Measurements from ENCODE around the gene TAS2R9.
"Not testable (repeated sequence)": the region's sequence is repeated elsewhere in the genome, so short reads cannot be mapped to it uniquely, and the experiment has no call there.

Gene TAS2R9

DNA sequence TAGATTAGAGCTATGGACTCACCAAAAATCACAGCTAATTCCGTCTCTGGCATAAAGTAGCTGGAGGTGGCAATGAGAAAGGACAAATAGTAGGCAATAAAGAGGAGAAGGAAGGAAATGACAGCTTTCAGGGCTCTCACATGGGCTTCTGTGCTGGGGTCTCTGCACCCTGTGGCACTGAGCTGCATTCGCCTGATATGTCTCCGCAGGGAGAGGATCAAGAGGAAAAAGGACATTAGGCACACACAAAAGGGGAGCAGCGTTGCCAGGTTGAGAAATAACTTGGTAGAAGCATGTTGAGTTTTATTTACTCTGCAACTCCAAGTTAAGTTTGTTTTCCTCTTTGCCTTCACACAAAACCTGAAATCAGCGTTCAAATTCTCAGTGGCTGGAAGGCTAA is 8.2 kb downstream of the TAS2R9 start:
- DNase-seq (ENCODE audit: low spot score in 2 of 2) = no peak
- no peak for ATAC-seq (ENCODE audit: low read depth)
- Mint-ChIP-seq H3K27me3 (peaks cover 9% of the 10 kb centered on the region), H3K4me1 (no peaks in the 10 kb centered on the region), H3K9me3 (no peaks in the 10 kb centered on the region), H3K4me3 (no peak overlapping the region), H3K36me3 (no peaks in the 10 kb centered on the region), H3K27ac (no peak overlapping the region)

DNA sequence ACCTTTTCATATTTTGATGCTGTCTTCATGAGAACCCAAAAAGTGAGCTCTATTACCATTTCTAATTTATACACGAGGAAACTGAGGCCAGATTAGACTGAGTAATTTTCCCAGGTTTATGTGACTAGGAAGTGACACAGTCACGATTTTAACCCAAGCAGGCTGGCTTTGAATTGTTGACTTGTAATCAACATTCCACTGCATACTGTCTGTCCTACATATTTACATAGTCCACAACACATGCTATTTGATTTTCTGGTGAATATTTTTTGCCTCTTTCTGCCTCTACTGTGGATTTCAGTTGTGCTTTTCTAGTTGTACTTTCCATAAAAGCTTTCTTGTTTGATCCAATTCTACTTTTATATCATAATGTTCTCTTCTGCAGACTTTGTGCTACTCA is 15.7 kb downstream of the TAS2R9 start:
- DNase-seq (ENCODE audit: low spot score in 2 of 2) = no peak
- Mint-ChIP-seq H3K27me3 (peaks cover 9% of the 10 kb centered on the region), H3K36me3 (no peaks in the 10 kb centered on the region), H3K4me1 (no peaks in the 10 kb centered on the region), H3K27ac (no peak overlapping the region), H3K4me3 (no peak overlapping the region), H3K9me3 (peaks cover 5% of the 10 kb centered on the region)
- no peak for ATAC-seq (ENCODE audit: low read depth)

DNA sequence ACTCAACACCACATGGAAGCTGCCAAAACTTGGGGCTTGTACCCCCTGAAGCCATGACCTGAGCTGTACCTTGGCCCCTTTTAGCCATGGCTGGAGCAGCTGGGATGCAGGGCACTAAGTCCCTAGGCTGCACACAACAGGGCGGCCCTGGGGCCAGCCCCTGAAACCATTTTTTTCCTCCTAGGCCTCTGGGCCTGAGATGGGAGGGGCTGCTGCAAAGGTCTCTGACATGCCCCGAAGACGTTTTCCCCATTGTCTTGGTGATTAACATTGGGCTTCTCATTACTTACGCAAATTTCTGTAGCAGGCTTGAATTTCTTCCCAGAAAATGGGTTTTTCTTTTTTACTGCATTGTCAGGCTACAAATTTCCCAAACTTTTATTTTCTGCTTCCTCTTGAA is 18.2 kb downstream of the TAS2R9 start:
- ATAC-seq (ENCODE audit: low read depth); H3K9me3 Mint-ChIP-seq; H3K4me3 Mint-ChIP-seq; H3K36me3 Mint-ChIP-seq; H3K27me3 Mint-ChIP-seq; H3K27ac Mint-ChIP-seq; DNase-seq (ENCODE audit: low spot score in 2 of 2); H3K4me1 Mint-ChIP-seq: not testable (repeated sequence)

- DNase-seq (ENCODE audit: low spot score in 2 of 2) (no peak), ATAC-seq (ENCODE audit: low read depth) (no peak)
- Mint-ChIP-seq H3K27ac (no peak overlapping the region), H3K4me3 (no peak overlapping the region), H3K27me3 (peaks cover 3% of the 10 kb centered on the region), H3K4me1 (no peaks in the 10 kb centered on the region), H3K36me3 (no peaks in the 10 kb centered on the region), H3K9me3 (no peaks in the 10 kb centered on the region)
Observed at GRCh38 chr12:10783252-10783651, 26.7 kb downstream of the TAS2R9 start.

- H3K9me3 Mint-ChIP-seq = no peaks in the 10 kb centered on the region
- ATAC-seq (ENCODE audit: low read depth) (no peak), DNase-seq (ENCODE audit: low spot score in 2 of 2) (no peak)
- H3K27me3 Mint-ChIP-seq = peaks cover 7% of the 10 kb centered on the region
- H3K4me1 Mint-ChIP-seq = no peaks in the 10 kb centered on the region
- no peak overlapping the region for H3K27ac Mint-ChIP-seq
- no peaks in the 10 kb centered on the region for H3K36me3 Mint-ChIP-seq
- H3K4me3 Mint-ChIP-seq = no peak overlapping the region
Observed at GRCh38 chr12:10779103-10779502, 30.9 kb downstream of the TAS2R9 start.

- no peaks in the 10 kb centered on the region for H3K4me1 Mint-ChIP-seq
- DNase-seq (ENCODE audit: low spot score in 2 of 2) = peak in 1 of 2 donors; percentile 26
- H3K27me3 Mint-ChIP-seq = peaks cover 15% of the 10 kb centered on the region
- H3K9me3 Mint-ChIP-seq = no peaks in the 10 kb centered on the region
- H3K36me3 Mint-ChIP-seq = no peaks in the 10 kb centered on the region
- ATAC-seq (ENCODE audit: low read depth) = peak; percentile 48
- H3K27ac Mint-ChIP-seq = no peak overlapping the region
- H3K4me3 Mint-ChIP-seq = no peak overlapping the region
Observed at GRCh38 chr12:10771132-10771733, 38.7 kb downstream of the TAS2R9 start.

GRCh38 chr12:10759657-10760056 is 50.3 kb downstream of the TAS2R9 start:
- no peak for DNase-seq (ENCODE audit: low spot score in 2 of 2)

More at GRCh38 chr12:10759657-10760056, 50.3 kb downstream of the TAS2R9 start:
- Mint-ChIP-seq H3K27me3 (peaks cover 9% of the 10 kb centered on the region), H3K4me3 (no peak overlapping the region), H3K27ac (no peak overlapping the region), H3K9me3 (peaks cover 11% of the 10 kb centered on the region), H3K4me1 (no peaks in the 10 kb centered on the region), H3K36me3 (peaks cover 8% of the 10 kb centered on the region)
- ATAC-seq (ENCODE audit: low read depth) = no peak

Data from memory B cell (primary cell).